Endothelial cell of umbilical vein (primary cell): ENCODE results near the gene AAGAB. TPM values are rescaled to one million over a fixed set of nuclear protein-coding genes. Genes with fewer than 3 reads are reported as not detected.

Experiments
- Bru-seq: library from RNA; stranded (reverse); fragments of 400-500 nt; gene quantifications from one replicate; lab custom pipeline; 2021; lab: Mats Ljungman, UMichigan
- BruChase-seq, 2 experiments: library from RNA; stranded (reverse); fragments of 400-500 nt; gene quantifications; one replicate each; lab custom pipeline; 2021; lab: Mats Ljungman, UMichigan
- BruUV-seq: library from RNA; stranded (reverse); fragments of 400-500 nt; replicated peaks from 2 replicates; lab custom pipeline; 2021; lab: Mats Ljungman, UMichigan
- CTCF ChIA-PET: fragments of 300-600, 350-600 bp; sonication (Branson Sonifier 250); formaldehyde crosslinking; loops from one replicate; lab custom pipeline; 2021; ENCODE audit warnings: antibody characterized with exemption, inconsistent platforms; lab: Charles Lee
- POLR2A ChIA-PET: fragments of 300-600, 350-600 bp; sonication (Branson Sonifier 250); formaldehyde crosslinking; loops from one replicate; lab custom pipeline; 2021; ENCODE audit warnings: antibody characterized with exemption, inconsistent platforms; lab: Charles Lee
- DNase-seq: peaks from one replicate; pipeline ENCODE4 v3.0.0-alpha.2; 2011; ENCODE audit warnings: low read depth, low spot score
- FAIRE-seq: peaks from 2 replicates; lab custom pipeline; 2011; peaks lifted over from hg19 to GRCh38; lab: Jason Lieb, UNC
- H2AFZ ChIP-seq: 2 replicates; pipeline ENCODE4 v1.6.0; 2012; ENCODE audit warnings: low read depth, low read length, control low read depth, inconsistent platforms
- H3K27ac ChIP-seq: 2 replicates; pipeline ENCODE4 v1.5.1; 2011; ENCODE audit warnings: low read depth, mild to moderate bottlenecking, control low read depth, low read length, moderate library complexity; ENCODE audit not compliant: insufficient read depth
- H3K27me3 ChIP-seq, 2 experiments: 2 replicates each; pipeline versions ENCODE4 v1.6.0 to v1.6.1; 2011; ENCODE audit warnings: low read length in 2 of 2, mixed read lengths in 1 of 2; ENCODE audit not compliant: control insufficient read depth in 2 of 2, insufficient read depth in 2 of 2
- H3K36me3 ChIP-seq, 2 experiments: 2 replicates in 1 of 2; 3 replicates in 1 of 2; pipeline ENCODE4 v1.5.1; 2011; ENCODE audit warnings: low read length in 2 of 2, mild to moderate bottlenecking in 1 of 2, moderate library complexity in 1 of 2; ENCODE audit not compliant: control insufficient read depth in 2 of 2, insufficient read depth in 2 of 2; ENCODE audit errors: extremely low read depth in 1 of 2
- H3K4me1 ChIP-seq: 3 replicates; pipeline ENCODE4 v1.5.1; 2011; ENCODE audit warnings: mild to moderate bottlenecking, low read length; ENCODE audit not compliant: control insufficient read depth, insufficient read depth; ENCODE audit errors: extremely low read depth
- H3K4me2 ChIP-seq: 2 replicates; pipeline ENCODE4 v1.6.1; 2011; ENCODE audit warnings: low read length, control low read depth, mixed read lengths; ENCODE audit not compliant: insufficient read depth
- H3K4me3 ChIP-seq, 3 experiments: fragments of 200-600 bp in 1 of 3; sonication (generic), shearing (Covaris generic) in 1 of 3; replicated peaks in 1 of 3; 2 replicates each; pipeline ENCODE4 v1.5.1; 2011 to 2016; ENCODE audit warnings: control low read depth in 3 of 3, low read length in 3 of 3, mild to moderate bottlenecking in 2 of 3, inconsistent platforms in 1 of 3, low read depth in 1 of 3, moderate library complexity in 1 of 3; ENCODE audit not compliant: insufficient read depth in 1 of 3
- H3K79me2 ChIP-seq: 2 replicates; pipeline ENCODE4 v1.6.0; 2012; ENCODE audit warnings: low read length, inconsistent platforms; ENCODE audit not compliant: control insufficient read depth, insufficient read depth
- H3K9ac ChIP-seq: replicated peaks from 2 replicates; pipeline ENCODE3; 2011; ENCODE audit warnings: low read length, control low read depth; ENCODE audit not compliant: insufficient read depth; ENCODE audit errors: extremely low read depth
- H3K9me1 ChIP-seq: replicated peaks from 3 replicates; pipeline ENCODE4 v1.6.0; 2011; ENCODE audit warnings: mild to moderate bottlenecking, low read length; ENCODE audit not compliant: control insufficient read depth, insufficient read depth; ENCODE audit errors: extremely low read depth
- H3K9me3 ChIP-seq: replicated peaks from 2 replicates; pipeline ENCODE4 v1.5.1; 2012; ENCODE audit warnings: low read length, inconsistent platforms; ENCODE audit not compliant: control insufficient read depth, insufficient read depth
- H4K20me1 ChIP-seq: replicated peaks from 2 replicates; pipeline ENCODE3; 2011; ENCODE audit warnings: mild to moderate bottlenecking, low read length; ENCODE audit not compliant: control insufficient read depth, insufficient read depth; ENCODE audit errors: extremely low read depth
- EZH2 ChIP-seq: IDR thresholded peaks from 2 replicates; pipeline ENCODE4 v1.6.1; 2012; ENCODE audit warnings: borderline replicate concordance, low read depth, mild to moderate bottlenecking, moderate library complexity, low read length, inconsistent platforms; ENCODE audit not compliant: severe bottlenecking
- FOS ChIP-seq: IDR thresholded peaks from 2 replicates; pipeline ENCODE4 v1.6.1; 2011; ENCODE audit warnings: mild to moderate bottlenecking, low read length, moderate library complexity, borderline replicate concordance; ENCODE audit not compliant: insufficient read depth
- GATA2 ChIP-seq: IDR thresholded peaks from 2 replicates; pipeline ENCODE4 v1.7.0; 2011; ENCODE audit warnings: low read depth, mild to moderate bottlenecking, moderate library complexity, mixed read lengths, low read length; ENCODE audit not compliant: insufficient read length, insufficient read depth
- JUN ChIP-seq: IDR thresholded peaks from 2 replicates; pipeline ENCODE4 v1.6.1; 2011; ENCODE audit warnings: borderline replicate concordance, low read depth; ENCODE audit not compliant: insufficient read length, insufficient read depth
- MYC ChIP-seq: IDR thresholded peaks from one replicate; pipeline ENCODE4 v1.6.1; 2011; ENCODE audit warnings: mild to moderate bottlenecking, low read depth, low read length
- POLR2A ChIP-seq: IDR thresholded peaks from 2 replicates; pipeline ENCODE4 v1.6.1; 2012; ENCODE audit warnings: low read depth, mild to moderate bottlenecking, control low read depth, low read length
- POLR2AphosphoS5 ChIP-seq: IDR thresholded peaks from 2 replicates; pipeline ENCODE4 v1.6.1; 2012; ENCODE audit warnings: low read depth, mild to moderate bottlenecking, control low read depth, low read length, moderate library complexity; ENCODE audit not compliant: insufficient read depth
- dilution Hi-C: fragments of 300-500 bp; cut with MboI; formaldehyde crosslinking; loops from one replicate; pipeline ENCODE4 v1.15.0; 2019; ENCODE audit warnings: low sequenced_read_pairs; ENCODE audit not compliant: extremely low pct_ligation_motif_present
- intact Hi-C: fragments of 100-400 bp; cut with micrococcal nuclease; formaldehyde crosslinking; loops from one replicate; pipeline ENCODE4 v1.10.0; 2022
- long read RNA-seq: library from polyadenylated mRNA; stranded (forward); transcript quantifications from one replicate; pipeline ENCODE4 v2.0.0, GENCODE V29; 2021
- polyA minus RNA-seq, 3 experiments: library from RNA; depleted of rRNA, polyadenylated mRNA; stranded (reverse); fragments of >200 nt; gene quantifications; 1 replicate in 1 of 3; 2 replicates in 2 of 3; pipeline ENCODE4 v1.2.3, GENCODE V29; 2011
- polyA plus RNA-seq, 4 experiments: library from polyadenylated mRNA; depleted of rRNA in 3 of 4; stranded (reverse) in 3 of 4; unstranded in 1 of 4; fragments of >200 nt; gene quantifications; 2 replicates each; pipeline versions ENCODE4 v1.2.1 to v1.2.3, GENCODE V29; 2011 to 2012; ENCODE audit warnings: missing spikeins in 1 of 4
- total RNA-seq: library from RNA; stranded (reverse); gene quantifications from 2 replicates; pipeline ENCODE4 v1.2.3, GENCODE V29; 2021
- TF ChIP-seq, protein P1 (sequence below): IDR thresholded peaks from 2 replicates; pipeline ENCODE4 v1.6.1; 2011; ENCODE audit not compliant: insufficient read depth, insufficient read length
- TF ChIP-seq, protein P2 (sequence below), 2 donors: IDR thresholded peaks; 1 replicate in 1 of 2; 2 replicates in 1 of 2; pipeline ENCODE4 v1.5.1; 2011; ENCODE audit warnings: low read length in 2 of 2, mild to moderate bottlenecking in 2 of 2, moderate library complexity in 2 of 2, control low read depth in 1 of 2, inconsistent platforms in 1 of 2, low read depth in 1 of 2; ENCODE audit not compliant: insufficient read depth in 1 of 2; ENCODE audit errors: extremely low read depth in 1 of 2

AAGAB gene
- total RNA-seq, result 38.0 and 42.6 TPM in 2 replicates
- polyA plus RNA-seq, result 21.2 and 22.7 TPM in 2 replicates
- polyA plus RNA-seq (2011; cell fraction: cytosol; rRNA removed), result 29.4 and 35.2 TPM in 2 replicates
- polyA plus RNA-seq (2011; cell fraction: nucleus; rRNA removed), result 18.7 and 23.4 TPM in 2 replicates
- 33.0 and 40.9 TPM in 2 replicates for polyA plus RNA-seq (2012)
- polyA minus RNA-seq, result 63.8 and 65.7 TPM in 2 replicates
- 54.0 TPM for polyA minus RNA-seq (2011; cell fraction: cytosol; rRNA and poly(A)+ RNA removed)
- polyA minus RNA-seq (2011; cell fraction: nucleus; rRNA and poly(A)+ RNA removed), result 36.1 and 37.7 TPM in 2 replicates
- percentile 81 among the genes with signal in this experiment for Bru-seq, nascent RNA
- percentile 85 among the genes with signal in this experiment for BruChase-seq, experiment 1, labeled RNA remaining after a 6-hour chase
- BruChase-seq, experiment 2, labeled RNA remaining after a 2-hour chase, result percentile 76 among the genes with signal in this experiment
- long read RNA-seq, transcript AAGAB-201 (10 exons, 2,841 nt), result major isoform, 6 of 8 reads
- long read RNA-seq, partial matches to known transcripts, result 0 of 8 reads
- long read RNA-seq, other reads (novel, unspliced or antisense), result 1 of 8 reads

DNA sequence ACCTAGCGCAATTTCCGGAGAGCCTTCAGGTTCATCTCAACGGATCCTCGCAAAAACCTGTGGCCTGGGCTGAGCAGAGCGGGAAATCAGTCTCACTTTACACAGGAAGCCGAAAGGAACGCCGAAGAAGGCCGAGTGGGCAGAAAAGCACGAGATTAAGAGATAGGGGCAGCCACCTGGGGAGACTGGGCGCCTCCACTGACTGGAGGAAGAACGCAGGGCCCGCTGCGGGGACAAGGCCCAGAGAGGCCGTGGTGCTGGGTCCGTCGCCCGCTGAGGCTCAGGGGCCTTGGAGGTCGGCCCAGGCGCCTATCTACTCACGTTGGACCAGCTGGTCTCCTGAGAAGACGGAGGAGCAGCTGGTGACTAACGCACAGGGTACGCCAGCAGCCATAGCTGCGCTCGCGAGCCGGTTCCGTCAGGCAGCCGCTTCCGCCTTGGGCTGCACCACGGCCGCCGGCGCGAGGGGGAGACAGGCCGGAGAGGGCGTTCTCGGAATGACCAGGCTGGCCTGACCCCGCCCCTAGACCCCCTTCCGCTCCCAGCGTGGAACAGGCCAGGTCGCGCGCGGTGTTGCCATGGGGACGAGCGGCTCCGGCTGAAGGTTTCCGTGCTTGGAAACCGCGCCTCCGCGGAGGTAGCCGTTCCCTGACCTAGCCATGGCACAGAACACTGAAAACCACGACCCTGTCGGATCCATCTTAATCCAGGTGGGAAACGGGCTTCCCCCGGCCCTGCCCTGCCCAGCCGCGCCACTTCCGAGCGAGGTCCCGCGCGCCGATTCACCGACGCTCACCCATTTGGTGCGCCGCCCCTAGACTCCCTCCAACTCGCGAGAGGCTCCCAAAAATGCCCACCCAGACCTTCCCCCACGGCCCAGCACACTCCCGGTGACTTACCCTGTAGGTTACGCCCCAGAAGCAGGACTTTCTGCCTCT is at the start of gene AAGAB, which contains the start of gene IQCH:
AAGAB (minus strand) TSS at position 424 of the 938 bp plus-strand sequence; CDS start at position 394, 30 bp downstream.
IQCH (plus strand) TSS at position 549 of the 938 bp plus-strand sequence; CDS start at position 660, 111 bp downstream.
- Histone ChIP-seq H3K27me3 (no peaks in the 10 kb centered on the region), H4K20me1 (no peaks in the 10 kb centered on the region), H3K4me3 (peak within 1 kb of the TSS; percentile 90 to 97 (median 95)), H3K27ac (peak within 1 kb of the TSS; percentile 93), H2AFZ (peak within 1 kb of the TSS; percentile 84), H3K4me1 (peaks cover 7% of the 10 kb centered on the region), H3K79me2 (peaks cover 42% of the 10 kb centered on the region), H3K9me3 (no peaks in the 10 kb centered on the region), H3K36me3 (no peaks in the 10 kb centered on the region), H3K9ac (peak within 1 kb of the TSS; percentile 98), H3K4me2 (peak within 1 kb of the TSS; percentile 96), H3K9me1 (no peaks in the 10 kb centered on the region)
- BruUV-seq, result TSS peak; percentile 62
- intact Hi-C loops (loop anchor here (2.0 to 5.0 kb wide), 4 partner anchors 147 to 307 kb away; partner anchors contain the start of gene SMAD3), dilution Hi-C loops (no loop called here)
- CTCF ChIA-PET, result interaction anchor here (1.0 to 1.2 kb wide), 3 partner anchors 14 to 46 kb away, joined by 3 read pairs; no protein-coding TSS in a partner anchor
- FAIRE-seq (peak; percentile 93), DNase-seq (peak; percentile 98)
- TF ChIP-seq, protein P1, sequence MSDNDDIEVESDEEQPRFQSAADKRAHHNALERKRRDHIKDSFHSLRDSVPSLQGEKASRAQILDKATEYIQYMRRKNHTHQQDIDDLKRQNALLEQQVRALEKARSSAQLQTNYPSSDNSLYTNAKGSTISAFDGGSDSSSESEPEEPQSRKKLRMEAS, result peak; percentile 19
- TF ChIP-seq, protein P2, sequence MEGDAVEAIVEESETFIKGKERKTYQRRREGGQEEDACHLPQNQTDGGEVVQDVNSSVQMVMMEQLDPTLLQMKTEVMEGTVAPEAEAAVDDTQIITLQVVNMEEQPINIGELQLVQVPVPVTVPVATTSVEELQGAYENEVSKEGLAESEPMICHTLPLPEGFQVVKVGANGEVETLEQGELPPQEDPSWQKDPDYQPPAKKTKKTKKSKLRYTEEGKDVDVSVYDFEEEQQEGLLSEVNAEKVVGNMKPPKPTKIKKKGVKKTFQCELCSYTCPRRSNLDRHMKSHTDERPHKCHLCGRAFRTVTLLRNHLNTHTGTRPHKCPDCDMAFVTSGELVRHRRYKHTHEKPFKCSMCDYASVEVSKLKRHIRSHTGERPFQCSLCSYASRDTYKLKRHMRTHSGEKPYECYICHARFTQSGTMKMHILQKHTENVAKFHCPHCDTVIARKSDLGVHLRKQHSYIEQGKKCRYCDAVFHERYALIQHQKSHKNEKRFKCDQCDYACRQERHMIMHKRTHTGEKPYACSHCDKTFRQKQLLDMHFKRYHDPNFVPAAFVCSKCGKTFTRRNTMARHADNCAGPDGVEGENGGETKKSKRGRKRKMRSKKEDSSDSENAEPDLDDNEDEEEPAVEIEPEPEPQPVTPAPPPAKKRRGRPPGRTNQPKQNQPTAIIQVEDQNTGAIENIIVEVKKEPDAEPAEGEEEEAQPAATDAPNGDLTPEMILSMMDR (IDR thresholded peaks at IDR 0.05; ENCODE audit: extremely low read depth in 1 of 2, insufficient read depth in 1 of 2, low read depth in 1 of 2, low read length in 2 of 2), result no peak
- TF ChIP-seq POLR2AphosphoS5, result peak; percentile 98
- TF ChIP-seq GATA2, result peak; percentile 82
- peak; percentile 36 for TF ChIP-seq EZH2
- peak; percentile 84 for TF ChIP-seq POLR2A
- TF ChIP-seq MYC, result peak; percentile 11
- peak; percentile 30 for TF ChIP-seq FOS
- TF ChIP-seq JUN, result no peak
- POLR2A ChIA-PET, result no interaction called here
